Endometrium (tissue), 2 donors: ENCODE measurements around the gene SLC2A8.

Experiments
- FAIRE-seq: peaks from 2 replicates; lab custom pipeline; 2012; peaks lifted over from hg19 to GRCh38; lab: Jason Lieb, UNC
- donor health status: control.
- donor health status: control.

SLC2A8 gene, protein sequence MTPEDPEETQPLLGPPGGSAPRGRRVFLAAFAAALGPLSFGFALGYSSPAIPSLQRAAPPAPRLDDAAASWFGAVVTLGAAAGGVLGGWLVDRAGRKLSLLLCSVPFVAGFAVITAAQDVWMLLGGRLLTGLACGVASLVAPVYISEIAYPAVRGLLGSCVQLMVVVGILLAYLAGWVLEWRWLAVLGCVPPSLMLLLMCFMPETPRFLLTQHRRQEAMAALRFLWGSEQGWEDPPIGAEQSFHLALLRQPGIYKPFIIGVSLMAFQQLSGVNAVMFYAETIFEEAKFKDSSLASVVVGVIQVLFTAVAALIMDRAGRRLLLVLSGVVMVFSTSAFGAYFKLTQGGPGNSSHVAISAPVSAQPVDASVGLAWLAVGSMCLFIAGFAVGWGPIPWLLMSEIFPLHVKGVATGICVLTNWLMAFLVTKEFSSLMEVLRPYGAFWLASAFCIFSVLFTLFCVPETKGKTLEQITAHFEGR

DNA sequence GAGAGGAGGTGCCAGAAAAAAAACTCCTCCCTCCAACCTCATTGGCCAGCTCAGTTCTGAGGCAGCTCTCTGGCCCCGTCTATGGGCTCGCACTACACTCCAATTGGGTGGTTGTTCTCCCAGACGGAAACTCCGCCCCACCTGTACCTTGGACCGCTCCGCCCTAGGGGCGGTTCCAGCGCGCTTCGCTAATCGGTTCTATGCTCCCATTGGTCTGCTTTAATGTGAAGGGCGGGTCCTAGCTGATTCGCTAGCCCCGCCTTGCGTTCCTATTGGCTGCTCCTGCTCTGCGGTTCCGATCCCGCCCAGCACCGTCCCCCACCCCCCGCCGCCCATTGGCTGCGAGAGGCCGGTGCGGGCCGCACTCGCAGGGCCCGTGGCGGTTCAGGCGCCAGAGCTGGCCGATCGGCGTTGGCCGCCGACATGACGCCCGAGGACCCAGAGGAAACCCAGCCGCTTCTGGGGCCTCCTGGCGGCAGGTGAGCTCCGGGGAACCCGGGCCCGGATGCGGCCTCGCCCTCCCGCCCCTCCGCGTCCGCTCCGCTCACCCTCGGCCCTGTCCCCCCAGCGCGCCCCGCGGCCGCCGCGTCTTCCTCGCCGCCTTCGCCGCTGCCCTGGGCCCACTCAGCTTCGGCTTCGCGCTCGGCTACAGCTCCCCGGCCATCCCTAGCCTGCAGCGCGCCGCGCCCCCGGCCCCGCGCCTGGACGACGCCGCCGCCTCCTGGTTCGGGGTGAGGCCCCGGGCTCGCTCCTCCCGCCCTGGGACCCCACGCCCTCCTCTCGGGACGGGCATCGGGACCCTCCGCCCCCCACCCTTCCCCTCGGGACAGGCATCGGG lies at the start of gene SLC2A8:
Gene SLC2A8 (plus strand): TSS at position 362 of the 838 bp plus-strand sequence. CDS start 62 bp downstream, at position 424.
- FAIRE-seq: peak; percentile 99

DNA sequence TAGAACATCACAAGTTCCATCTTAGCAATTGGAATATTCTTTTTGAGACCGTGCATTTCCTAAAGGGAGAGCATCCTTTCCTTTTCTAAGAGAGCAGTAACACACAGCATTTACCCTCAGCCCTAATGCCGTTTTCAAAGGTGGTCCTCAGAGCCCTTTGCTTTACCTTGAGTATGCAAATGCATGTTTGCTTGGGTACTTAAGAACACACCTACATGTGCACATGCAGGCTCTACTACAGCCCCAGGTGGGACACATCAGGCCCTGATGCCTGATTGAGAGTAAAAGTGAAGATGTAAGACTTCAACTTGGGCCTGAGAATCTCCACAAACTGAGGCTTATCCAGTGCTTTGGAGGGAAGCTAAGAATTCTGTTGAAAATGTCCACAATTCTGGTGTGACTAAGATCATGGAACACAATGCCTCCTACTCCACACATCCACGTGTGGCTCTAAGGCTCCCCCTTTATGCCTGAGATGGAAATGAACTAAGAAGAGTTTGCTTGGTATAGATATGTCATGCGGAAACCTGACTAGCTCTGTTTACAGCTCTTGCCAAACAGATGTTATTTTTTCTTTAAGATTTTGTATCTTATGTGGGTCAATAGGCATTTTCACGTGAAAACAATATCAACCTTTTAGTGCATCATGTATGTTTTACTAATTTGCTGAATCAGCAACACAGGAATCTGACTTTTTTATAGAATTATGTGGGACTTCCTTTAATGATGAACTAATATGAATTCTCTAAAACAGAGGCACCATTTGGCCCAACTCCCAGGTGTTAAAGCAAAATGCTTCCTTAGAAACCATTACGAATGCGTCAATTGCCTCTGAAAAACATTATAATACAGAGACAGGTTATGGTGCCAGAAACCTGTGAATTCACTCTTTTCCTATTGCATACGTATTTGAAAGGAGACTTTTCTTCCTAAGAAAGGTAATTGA lies 48.9 kb upstream of the SLC2A8 start:
- FAIRE-seq: no peak

- no peak for FAIRE-seq
These were observed 47.4 kb upstream of the SLC2A8 start for GRCh38 chr9:127349483-127350113.

- FAIRE-seq: peak; percentile 48
These were observed 45.5 kb upstream of the SLC2A8 start for GRCh38 chr9:127351182-127352166.

GRCh38 chr9:127353882-127354281 lies 43.1 kb upstream of the SLC2A8 start:
- no peak for FAIRE-seq

- no peak for FAIRE-seq
These were observed 40.1 kb upstream of the SLC2A8 start for GRCh38 chr9:127356906-127357305.

DNA sequence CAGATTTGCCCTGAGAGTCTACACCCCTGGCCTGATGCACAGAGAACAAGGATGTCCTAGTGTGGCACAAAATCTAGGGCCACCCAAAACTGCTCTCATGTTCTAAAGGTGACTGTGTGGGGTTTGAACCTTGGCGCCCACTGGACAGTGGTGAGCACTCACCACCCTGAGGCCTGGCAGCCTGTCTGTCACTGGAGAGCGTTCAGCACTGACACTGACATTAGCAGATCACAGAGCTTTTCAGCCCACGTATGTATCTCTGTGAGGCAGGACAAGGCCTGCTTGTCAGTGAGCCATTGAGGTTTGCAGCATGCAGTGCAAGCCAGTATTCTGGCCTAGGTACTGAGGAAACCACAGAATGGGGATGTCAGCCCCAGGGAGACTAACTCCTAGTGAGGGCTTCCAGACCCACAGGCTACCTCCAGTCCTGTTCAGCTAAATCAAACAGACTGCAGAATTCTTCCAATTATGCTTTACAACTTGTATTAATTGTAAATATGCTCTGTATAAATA lies 38.9 kb upstream of the SLC2A8 start:
- FAIRE-seq: no peak

- no peak for FAIRE-seq
These were observed 38.2 kb upstream of the SLC2A8 start for GRCh38 chr9:127358770-127359169.

GRCh38 chr9:127360250-127360649 lies 36.7 kb upstream of the SLC2A8 start:
- FAIRE-seq: no peak

DNA sequence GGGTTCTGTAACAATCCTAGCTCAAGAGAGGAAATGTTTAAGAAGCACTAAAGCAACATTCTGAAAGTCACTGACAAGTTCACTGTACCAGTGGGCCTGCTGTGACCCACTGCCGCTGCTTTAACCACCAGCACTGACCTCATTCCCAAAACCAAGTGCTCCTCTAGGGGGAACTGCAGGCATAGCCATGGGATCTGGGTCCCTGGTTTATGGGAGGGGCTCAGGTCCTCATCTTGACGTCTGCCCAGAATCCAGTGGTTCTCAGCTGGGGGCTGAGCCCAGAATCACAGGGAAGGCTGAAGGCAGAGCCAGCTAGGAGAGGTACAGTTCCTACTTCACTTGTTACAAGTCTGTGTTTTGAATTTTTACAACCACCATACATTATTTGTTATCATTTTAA lies 36.1 kb upstream of the SLC2A8 start:
- FAIRE-seq: no peak

DNA sequence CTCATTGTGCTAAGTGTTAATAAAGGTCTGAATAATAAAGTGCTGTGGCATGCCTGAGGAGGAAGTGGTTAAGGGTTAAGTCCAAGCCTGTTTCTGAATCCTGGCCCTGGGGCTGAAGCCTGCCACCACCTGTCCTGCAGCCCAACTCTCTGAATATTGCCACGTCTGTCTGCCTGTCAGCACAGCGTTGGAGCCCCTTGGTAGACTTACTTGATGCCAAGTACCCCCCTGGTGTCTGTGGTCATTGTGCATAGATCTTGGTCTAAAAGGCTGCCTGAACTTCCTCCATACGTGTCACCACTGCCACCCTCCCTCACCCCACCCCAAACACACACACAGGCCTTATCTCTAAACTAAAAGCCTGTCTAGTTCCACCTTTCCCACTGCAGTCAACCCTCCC lies 35.4 kb upstream of the SLC2A8 start:
- no peak for FAIRE-seq

DNA sequence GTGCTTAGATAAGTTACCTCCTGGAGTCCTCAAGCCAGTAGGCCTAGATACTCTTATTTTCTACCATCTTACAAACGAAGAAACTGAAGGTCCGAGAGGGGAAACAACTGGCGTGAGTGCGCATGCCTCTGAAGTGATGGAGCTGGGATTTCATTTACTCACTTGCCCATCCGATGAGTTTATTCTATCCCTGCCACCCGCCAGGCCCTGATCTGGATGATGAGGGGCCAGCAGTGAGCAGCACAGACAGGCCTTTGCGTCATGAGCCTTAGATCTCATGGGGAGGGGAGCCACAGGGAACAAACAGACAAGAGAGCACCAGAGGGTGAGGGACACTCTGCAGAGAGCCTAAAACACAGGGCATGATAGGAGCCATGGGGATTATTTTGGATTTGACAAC lies 34.1 kb upstream of the SLC2A8 start:
- FAIRE-seq: no peak

GRCh38 chr9:127365461-127365860 lies 31.5 kb upstream of the SLC2A8 start:
- no peak for FAIRE-seq

DNA sequence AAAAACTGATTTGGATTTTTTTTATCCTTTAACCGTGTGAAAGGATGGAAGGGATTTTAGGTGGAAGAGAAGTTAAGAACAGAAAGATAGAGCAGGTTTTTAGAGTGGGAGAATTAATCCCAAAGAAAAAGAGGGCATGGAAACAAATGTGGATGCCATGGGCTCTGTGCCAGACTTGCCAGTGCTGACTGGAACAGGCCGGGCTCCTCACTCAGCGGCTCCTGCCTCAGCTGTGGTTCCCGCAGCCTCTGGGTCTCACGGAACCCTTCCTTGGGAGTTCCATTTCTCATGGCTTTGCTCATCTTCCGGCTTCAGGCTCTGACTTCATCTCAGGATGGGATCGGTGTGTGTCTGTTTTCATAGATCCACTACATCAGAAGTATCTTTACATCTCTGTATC lies 30.4 kb upstream of the SLC2A8 start:
- no peak for FAIRE-seq

DNA sequence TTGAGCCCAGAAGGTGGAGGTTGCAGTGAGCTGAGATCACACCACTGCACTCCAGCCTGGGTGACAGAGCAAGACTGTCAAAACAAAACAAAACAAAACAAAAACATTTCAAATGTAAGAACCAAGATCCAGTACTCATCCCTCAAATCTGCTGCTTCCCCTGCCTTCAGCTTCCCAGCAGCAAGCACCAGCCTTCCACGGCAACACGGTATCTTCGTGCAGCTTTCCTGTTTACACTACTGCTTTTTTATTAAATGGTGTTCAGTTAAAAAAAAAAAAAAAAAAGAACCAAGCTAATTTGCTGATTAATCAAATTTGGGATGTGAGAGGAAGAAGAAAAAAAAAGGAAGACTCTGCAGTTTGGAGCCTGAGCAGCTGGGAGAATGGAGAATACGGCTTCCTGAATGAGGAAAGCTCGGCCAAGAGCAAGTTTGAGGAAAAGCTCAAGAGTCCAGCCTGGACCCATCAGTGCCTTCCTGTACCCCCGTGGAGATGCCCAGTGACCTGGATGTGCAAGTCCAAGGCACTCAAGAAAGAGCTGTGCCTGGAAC lies 28.0 kb upstream of the SLC2A8 start:
- no peak for FAIRE-seq

DNA sequence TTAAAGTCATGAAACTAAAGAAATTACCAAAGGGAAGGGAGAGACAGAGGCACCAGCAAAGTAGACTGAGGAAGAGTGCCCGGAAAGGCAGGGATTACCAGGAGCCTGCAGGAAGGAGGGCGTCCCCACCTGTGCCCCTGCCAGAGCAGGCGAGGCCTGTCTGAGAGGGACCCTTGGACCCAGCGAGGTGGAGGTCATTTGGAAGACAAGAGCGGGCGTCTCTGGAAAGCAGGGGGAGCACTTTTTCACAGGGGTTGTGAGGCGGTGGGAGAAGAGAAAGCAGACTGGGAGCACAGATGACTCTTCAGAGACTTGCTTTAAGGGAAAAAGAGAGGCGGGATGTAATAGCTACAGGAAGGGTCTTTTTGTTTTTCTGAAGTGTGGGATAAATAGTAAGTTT lies 27.5 kb upstream of the SLC2A8 start:
- no peak for FAIRE-seq

DNA sequence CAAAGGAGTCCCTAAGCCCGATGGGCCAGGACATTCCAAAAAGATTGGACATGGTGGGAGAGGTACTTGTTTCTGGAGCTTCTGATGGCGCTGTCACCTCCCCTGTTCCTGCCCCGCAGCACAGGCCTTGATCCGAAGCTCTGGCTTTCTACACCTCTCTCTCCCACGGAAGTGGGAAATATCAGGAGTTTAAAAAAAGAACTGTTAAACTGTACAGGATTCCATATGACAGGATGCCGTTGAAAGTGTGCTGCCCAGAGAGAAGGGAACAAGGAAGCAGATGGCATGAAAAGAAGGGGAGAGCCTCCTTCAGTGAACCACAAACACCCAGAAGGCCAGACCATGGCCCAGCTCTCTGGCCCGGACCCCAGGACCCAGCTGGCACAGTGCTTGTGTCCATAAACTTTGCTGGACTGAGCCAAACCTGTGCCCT lies 26.8 kb upstream of the SLC2A8 start:
- FAIRE-seq: no peak

- FAIRE-seq: no peak
These were observed 26.0 kb upstream of the SLC2A8 start for GRCh38 chr9:127370672-127371648.
